CD4-positive, alpha-beta T cell (primary cell): Measurements from ENCODE around the gene CDCA8. TPM values are rescaled to one million over a fixed set of nuclear protein-coding genes. Genes with fewer than 3 reads are reported as not detected.

Experiments
- ATAC-seq: fragments of 200-7000 bp; cut with Tn5 transposase; one replicate; pipeline ENCODE4 v1.10.0; 2022; ENCODE audit warnings: mild to moderate bottlenecking; ENCODE audit not compliant: poor library complexity
- CTCF ChIA-PET: fragments of 350-600 bp; sonication (Branson Sonifier 250); formaldehyde crosslinking; loops from one replicate; lab custom pipeline; 2021; ENCODE audit warnings: antibody characterized with exemption, inconsistent platforms; lab: Charles Lee
- POLR2A ChIA-PET: fragments of 350-600 bp; sonication (Branson Sonifier 250); formaldehyde crosslinking; loops from one replicate; lab custom pipeline; 2021; ENCODE audit warnings: antibody characterized with exemption, inconsistent platforms; lab: Charles Lee
- DNase-seq, 14 experiments: peaks; one replicate each; pipeline ENCODE4 v3.0.0-alpha.2; 2013 to 2020; ENCODE audit warnings: mixed read lengths in 2 of 14
- H3K27ac ChIP-seq, 2 donors: one replicate each; pipeline versions ENCODE4 v1.5.1 to v1.7.0; 2013; ENCODE audit warnings: low read length in 2 of 2, low read depth in 1 of 2, mild to moderate bottlenecking in 1 of 2
- H3K27me3 ChIP-seq, 2 experiments: 1 replicate in 1 of 2; 2 replicates in 1 of 2; pipeline versions ENCODE4 v1.6.1 to v1.7.0; 2013; ENCODE audit warnings: low read length in 2 of 2, control low read depth in 1 of 2, mild to moderate bottlenecking in 1 of 2, moderate library complexity in 1 of 2; ENCODE audit not compliant: insufficient read depth in 2 of 2, control insufficient read depth in 1 of 2
- H3K36me3 ChIP-seq: one replicate; pipeline ENCODE4 v1.6.1; 2013; ENCODE audit warnings: low read length, control low read depth; ENCODE audit not compliant: insufficient read depth
- H3K4me1 ChIP-seq: one replicate; pipeline ENCODE4 v1.6.1; 2013; ENCODE audit warnings: low read length, control low read depth; ENCODE audit not compliant: insufficient read depth
- H3K4me3 ChIP-seq: one replicate; pipeline ENCODE4 v1.5.1; 2013; ENCODE audit warnings: mild to moderate bottlenecking, low read length, moderate library complexity
- H3K9me3 ChIP-seq, 2 experiments: 1 replicate in 1 of 2; 2 replicates in 1 of 2; pipeline versions ENCODE4 v1.6.1 to v1.7.0; 2013; ENCODE audit warnings: low read length in 2 of 2, mild to moderate bottlenecking in 2 of 2, control low read depth in 1 of 2, moderate library complexity in 1 of 2; ENCODE audit not compliant: control insufficient read depth in 1 of 2, insufficient read depth in 1 of 2
- H3K27ac Mint-ChIP-seq: one replicate; pipeline ENCODE4 v1.8.0; 2020; ENCODE audit warnings: mixed read lengths
- H3K27me3 Mint-ChIP-seq: one replicate; pipeline ENCODE4 v1.8.0; 2021; ENCODE audit warnings: mixed read lengths
- H3K36me3 Mint-ChIP-seq: one replicate; pipeline ENCODE4 v1.8.0; 2021; ENCODE audit warnings: low read depth, mixed read lengths
- H3K4me1 Mint-ChIP-seq: one replicate; pipeline ENCODE4 v1.8.0; 2021; ENCODE audit warnings: low read depth, mixed read lengths
- H3K4me3 Mint-ChIP-seq: one replicate; pipeline ENCODE4 v1.8.0; 2020; ENCODE audit warnings: mild to moderate bottlenecking, mixed read lengths
- H3K9me3 Mint-ChIP-seq: one replicate; pipeline ENCODE4 v1.8.0; 2020; ENCODE audit warnings: mixed read lengths
- CTCF ChIP-seq: fragments of 200-600 bp; IDR thresholded peaks from one replicate; pipeline ENCODE4 v1.8.0; 2022; ENCODE audit warnings: antibody characterized with exemption, mild to moderate bottlenecking
- intact Hi-C, 2 experiments: fragments of 100-400 bp; cut with DNase I in 1 of 2; cut with micrococcal nuclease in 1 of 2; formaldehyde crosslinking; loops; one replicate each; pipeline versions ENCODE4 v1.15.1 to v1.9.0; 2023 to 2025; cut with DNase I, micrococcal nuclease
- total RNA-seq, 174 experiments: library from RNA in 2 of 174; stranded (reverse) in 2 of 174; gene quantifications; one replicate each; pipeline ENCODE4 v1.2.3 and lab custom pipeline; 2021 to 2026

The CDCA8 gene
- total RNA-seq, 2 experiments from 2014 or later: 0.25 to 0.36 TPM

- intact Hi-C loops: no loop called here
- H3K27me3 Mint-ChIP-seq: peaks cover 3% of the 10 kb centered on the region
- Histone ChIP-seq H3K27me3 (no peaks in the 10 kb centered on the region), H3K36me3 (no peaks in the 10 kb centered on the region), H3K9me3 (no peaks in the 10 kb centered on the region), H3K27ac (no peak overlapping the region), H3K4me3 (no peak overlapping the region), H3K4me1 (no peaks in the 10 kb centered on the region)
- no peak for TF ChIP-seq CTCF
- no peak overlapping the region for H3K4me3 Mint-ChIP-seq
- H3K9me3 Mint-ChIP-seq: no peaks in the 10 kb centered on the region
- no peaks in the 10 kb centered on the region for H3K4me1 Mint-ChIP-seq
- no peak for ATAC-seq
- CTCF ChIA-PET: no interaction called here
- no peaks in the 10 kb centered on the region for H3K36me3 Mint-ChIP-seq
- DNase-seq: no peak
- H3K27ac Mint-ChIP-seq: no peak overlapping the region
- POLR2A ChIA-PET: no interaction called here
These were observed 26.7 kb downstream of the CDCA8 start for GRCh38 chr1:37718901-37719571.

- Mint-ChIP-seq H3K36me3 (no peaks in the 10 kb centered on the region), H3K4me3 (no peak overlapping the region), H3K27me3 (peaks cover 10% of the 10 kb centered on the region), H3K4me1 (no peaks in the 10 kb centered on the region), H3K27ac (no peak overlapping the region), H3K9me3 (no peaks in the 10 kb centered on the region)
- no peaks in the 10 kb centered on the region for H3K9me3 ChIP-seq
- ATAC-seq (no peak), DNase-seq (no peak)
- TF ChIP-seq CTCF: no peak
- POLR2A ChIA-PET: no interaction called here
- intact Hi-C loops: no loop called here
- no peaks in the 10 kb centered on the region for H3K36me3 ChIP-seq
- H3K27me3 ChIP-seq: no peaks in the 10 kb centered on the region
- CTCF ChIA-PET: no interaction called here
- H3K4me1 ChIP-seq: no peaks in the 10 kb centered on the region
- H3K27ac ChIP-seq: no peak overlapping the region
- no peak overlapping the region for H3K4me3 ChIP-seq
These were observed 27.4 kb downstream of the CDCA8 start for GRCh38 chr1:37719572-37720195.

GRCh38 chr1:37720231-37721130 is 28.2 kb downstream of the CDCA8 start:
- Histone ChIP-seq H3K27ac (no peak overlapping the region), H3K4me1 (no peaks in the 10 kb centered on the region), H3K36me3 (no peaks in the 10 kb centered on the region), H3K9me3 (no peaks in the 10 kb centered on the region), H3K27me3 (peaks cover 0 to 5% of the 10 kb centered on the region in 2 experiments), H3K4me3 (no peak overlapping the region)
- no peak for ATAC-seq
- H3K36me3 Mint-ChIP-seq: no peaks in the 10 kb centered on the region
- no peaks in the 10 kb centered on the region for H3K9me3 Mint-ChIP-seq
- no peak for TF ChIP-seq CTCF
- H3K27ac Mint-ChIP-seq: no peak overlapping the region
- H3K4me3 Mint-ChIP-seq: no peak overlapping the region
- DNase-seq: no peak
- H3K27me3 Mint-ChIP-seq: peaks cover 10% of the 10 kb centered on the region
- H3K4me1 Mint-ChIP-seq: no peaks in the 10 kb centered on the region
- ChIA-PET CTCF (interaction anchor here (0.6 kb wide), 1 partner anchor 40 kb away, joined by 3 read pairs; no protein-coding TSS in a partner anchor), POLR2A (no interaction called here)
- intact Hi-C loops: no loop called here
